H7 (cell line): ENCODE measurements around the gene ADAMTS15. TPM values are rescaled to one million over a fixed set of nuclear protein-coding genes. Genes with fewer than 3 reads are reported as not detected.
A peak's percentile ranks its signal among the peaks of the same experiment; 100 is the strongest.

Experiments used
- DNase-seq: peaks from one replicate; pipeline ENCODE4 v3.0.0; 2012
- H3K27me3 ChIP-seq: 2 replicates; pipeline ENCODE4 v1.6.0; 2011; ENCODE audit warnings: mild to moderate bottlenecking, low read length; ENCODE audit not compliant: control insufficient read depth, insufficient read depth
- H3K36me3 ChIP-seq: replicated peaks from 2 replicates; pipeline ENCODE4 v1.5.1; 2011; ENCODE audit warnings: low read length; ENCODE audit not compliant: control insufficient read depth, insufficient read depth
- H3K4me3 ChIP-seq: 2 replicates; pipeline ENCODE4 v1.5.1; 2011; ENCODE audit warnings: low read depth, mild to moderate bottlenecking, control low read depth, low read length, moderate library complexity; ENCODE audit not compliant: insufficient read depth
- total RNA-seq: library from RNA; depleted of rRNA; stranded (reverse); fragments of >200 nt; shearing (Covaris generic); gene quantifications from 2 replicates; pipeline ENCODE4 v1.2.3, GENCODE V29; 2014

ADAMTS15 gene
- total RNA-seq, 1 experiment from 2014 or later = 1.1 TPM

DNA sequence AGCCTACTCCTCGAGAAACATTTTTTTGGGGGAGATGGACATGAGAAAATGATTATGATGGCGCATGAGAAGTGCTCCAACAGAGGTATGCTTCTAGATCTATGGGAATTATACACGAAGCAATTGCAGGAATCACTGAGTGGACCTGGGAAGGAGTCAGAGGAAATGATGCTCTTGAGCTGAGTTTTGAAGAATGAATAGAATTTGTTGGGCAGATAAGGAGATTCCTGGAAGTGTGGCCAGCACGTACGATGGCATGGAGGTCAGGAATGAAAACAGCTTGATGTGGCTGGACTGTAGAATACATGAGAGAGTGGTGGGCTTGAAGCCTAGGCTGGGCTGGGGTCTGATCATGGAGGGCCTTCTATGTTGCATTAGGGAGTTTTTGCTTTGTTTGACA, 31.7 kb downstream of the ADAMTS15 start:
- H3K36me3 ChIP-seq = no peaks in the 10 kb centered on the region
- DNase-seq = no peak
- H3K4me3 ChIP-seq = no peak overlapping the region
- no peaks in the 10 kb centered on the region for H3K27me3 ChIP-seq

DNA sequence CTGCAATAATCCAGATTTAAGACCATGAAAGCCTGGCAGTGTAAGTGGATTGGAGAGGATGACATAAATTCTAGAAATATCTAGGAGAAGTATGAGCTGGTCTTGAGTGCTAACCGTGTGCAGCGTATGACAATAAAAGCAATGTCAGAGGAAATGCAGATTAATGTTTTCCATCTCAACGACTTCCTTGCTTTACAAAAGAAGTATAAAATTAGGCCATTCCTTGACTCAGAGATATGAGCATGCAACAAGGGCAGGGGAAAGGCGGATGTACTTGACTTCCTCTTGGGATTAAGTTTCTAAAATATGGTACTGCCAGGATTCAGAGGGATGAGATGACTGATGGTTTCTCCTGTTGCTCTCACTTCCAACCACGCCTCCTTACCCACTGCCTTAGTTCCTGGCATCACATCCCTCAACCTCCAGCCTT, 32.3 kb downstream of the ADAMTS15 start:
- DNase-seq = no peak

DNA sequence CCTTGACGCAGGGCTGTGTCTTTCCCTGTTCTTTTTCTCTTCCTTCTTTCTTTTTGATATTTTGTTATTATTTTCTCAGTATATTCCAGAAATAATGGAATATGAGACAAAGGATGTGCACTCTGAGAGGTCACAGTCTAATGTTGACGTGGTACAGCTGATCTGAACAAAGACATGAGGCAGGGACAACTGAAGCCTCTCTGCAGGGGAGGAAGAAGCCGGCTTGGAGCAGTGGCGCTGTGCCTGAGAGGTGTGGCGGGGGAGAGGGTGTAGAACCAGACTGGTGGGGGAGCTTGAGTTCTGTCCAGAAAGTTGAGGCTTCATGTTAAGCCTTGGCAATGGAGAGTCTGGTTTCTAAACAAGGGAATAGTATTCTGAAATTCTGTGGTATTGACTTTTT, 34.7 kb downstream of the ADAMTS15 start:
- Histone ChIP-seq H3K27me3 (no peaks in the 10 kb centered on the region), H3K36me3 (no peaks in the 10 kb centered on the region), H3K4me3 (no peak overlapping the region)
- peak; percentile 35 for DNase-seq

More for the DNA sequence above, 32.3 kb downstream of the ADAMTS15 start:
- Histone ChIP-seq H3K4me3 (no peak overlapping the region), H3K27me3 (no peaks in the 10 kb centered on the region), H3K36me3 (no peaks in the 10 kb centered on the region)

- Histone ChIP-seq H3K36me3 (no peaks in the 10 kb centered on the region), H3K27me3 (no peaks in the 10 kb centered on the region), H3K4me3 (no peak overlapping the region)
- no peak for DNase-seq
These were observed 37.5 kb downstream of the ADAMTS15 start for GRCh38 chr11:130485983-130486382.

DNA sequence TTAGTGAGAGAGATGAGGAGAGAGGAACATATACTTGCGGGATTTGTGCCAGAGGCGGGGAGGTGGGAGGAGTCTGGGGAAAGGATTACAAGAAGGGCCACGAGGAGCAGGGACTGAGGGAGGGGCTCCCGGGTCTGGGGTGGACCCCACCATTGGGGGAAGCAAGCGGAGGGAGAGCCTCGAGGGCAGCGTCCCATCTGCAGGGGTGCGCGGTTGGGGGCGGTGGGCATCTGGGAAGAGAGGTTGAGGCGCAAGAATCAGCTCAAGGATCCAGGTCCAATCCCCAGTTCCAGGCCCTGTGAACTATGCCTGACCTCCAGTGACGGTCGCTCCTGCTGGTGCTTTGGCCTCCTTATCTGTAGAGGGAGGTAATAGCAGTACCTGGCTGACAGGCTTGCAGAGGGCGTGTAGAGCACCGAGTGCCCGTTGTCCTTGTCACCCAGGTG, 38.0 kb downstream of the ADAMTS15 start:
- no peaks in the 10 kb centered on the region for H3K36me3 ChIP-seq
- no peaks in the 10 kb centered on the region for H3K27me3 ChIP-seq
- peak; percentile 48 for DNase-seq
- no peak overlapping the region for H3K4me3 ChIP-seq

- no peak for DNase-seq
- Histone ChIP-seq H3K27me3 (no peaks in the 10 kb centered on the region), H3K36me3 (no peaks in the 10 kb centered on the region), H3K4me3 (no peak overlapping the region)
These were observed 38.8 kb downstream of the ADAMTS15 start for GRCh38 chr11:130486987-130487923.

GRCh38 chr11:130487924-130488815, 39.7 kb downstream of the ADAMTS15 start:
- no peak for DNase-seq
- Histone ChIP-seq H3K4me3 (no peak overlapping the region), H3K27me3 (no peaks in the 10 kb centered on the region), H3K36me3 (no peaks in the 10 kb centered on the region)

DNA sequence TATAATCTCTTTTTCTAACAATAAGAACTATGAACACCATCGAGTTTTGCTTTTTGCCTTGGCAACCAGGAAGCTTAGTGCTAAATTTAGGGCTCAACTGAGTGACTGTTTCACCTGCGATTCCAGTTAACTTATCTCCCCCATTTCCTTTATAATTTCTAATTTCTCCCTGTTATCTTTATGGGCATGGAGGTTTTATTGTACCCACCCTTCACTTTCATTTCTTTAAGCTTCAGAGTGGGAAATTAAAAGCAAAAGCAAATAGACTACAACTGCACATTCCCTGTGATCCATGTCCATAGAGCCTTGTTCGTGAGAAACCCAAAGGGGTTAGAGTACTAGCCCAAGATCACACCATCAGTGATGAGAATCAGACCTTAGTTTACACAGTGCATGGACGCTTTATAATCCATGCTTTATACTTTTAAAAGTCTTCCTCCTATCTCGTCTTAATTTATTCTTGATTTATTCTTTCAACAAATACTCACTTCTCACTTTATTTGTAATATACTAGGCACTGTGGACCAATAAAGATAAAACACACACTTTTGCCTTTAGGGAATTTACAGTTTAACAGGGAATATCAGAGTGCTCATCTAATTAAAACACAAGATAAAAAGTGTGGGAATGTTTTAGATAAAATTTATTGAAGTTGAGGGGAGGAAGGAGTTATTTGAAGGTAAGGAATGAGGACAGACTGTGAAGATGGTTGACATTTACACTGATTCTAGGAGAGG, 40.6 kb downstream of the ADAMTS15 start:
- no peak for DNase-seq
- H3K27me3 ChIP-seq = no peaks in the 10 kb centered on the region
- H3K36me3 ChIP-seq = no peaks in the 10 kb centered on the region
- H3K4me3 ChIP-seq = no peak overlapping the region

DNA sequence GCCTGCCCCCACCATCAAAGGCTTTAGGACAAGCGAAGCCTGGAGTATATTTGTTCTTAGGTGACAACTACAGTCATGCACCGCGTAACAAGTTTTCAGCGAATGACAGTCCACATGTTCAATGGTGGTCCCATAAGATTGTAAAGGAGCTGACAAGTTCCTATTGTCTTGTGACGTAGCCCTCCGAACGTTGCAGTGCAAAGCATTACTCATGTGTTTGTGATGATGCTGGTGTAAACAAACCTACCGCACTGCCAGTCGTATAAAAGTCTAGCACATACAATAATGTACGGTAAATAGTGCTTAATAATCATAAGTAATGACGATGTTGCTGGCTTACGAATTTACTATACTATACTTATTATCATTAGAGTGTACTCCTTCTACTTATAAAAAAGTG, 41.3 kb downstream of the ADAMTS15 start:
- Histone ChIP-seq H3K4me3 (no peak overlapping the region), H3K27me3 (no peaks in the 10 kb centered on the region), H3K36me3 (no peaks in the 10 kb centered on the region)
- no peak for DNase-seq

DNA sequence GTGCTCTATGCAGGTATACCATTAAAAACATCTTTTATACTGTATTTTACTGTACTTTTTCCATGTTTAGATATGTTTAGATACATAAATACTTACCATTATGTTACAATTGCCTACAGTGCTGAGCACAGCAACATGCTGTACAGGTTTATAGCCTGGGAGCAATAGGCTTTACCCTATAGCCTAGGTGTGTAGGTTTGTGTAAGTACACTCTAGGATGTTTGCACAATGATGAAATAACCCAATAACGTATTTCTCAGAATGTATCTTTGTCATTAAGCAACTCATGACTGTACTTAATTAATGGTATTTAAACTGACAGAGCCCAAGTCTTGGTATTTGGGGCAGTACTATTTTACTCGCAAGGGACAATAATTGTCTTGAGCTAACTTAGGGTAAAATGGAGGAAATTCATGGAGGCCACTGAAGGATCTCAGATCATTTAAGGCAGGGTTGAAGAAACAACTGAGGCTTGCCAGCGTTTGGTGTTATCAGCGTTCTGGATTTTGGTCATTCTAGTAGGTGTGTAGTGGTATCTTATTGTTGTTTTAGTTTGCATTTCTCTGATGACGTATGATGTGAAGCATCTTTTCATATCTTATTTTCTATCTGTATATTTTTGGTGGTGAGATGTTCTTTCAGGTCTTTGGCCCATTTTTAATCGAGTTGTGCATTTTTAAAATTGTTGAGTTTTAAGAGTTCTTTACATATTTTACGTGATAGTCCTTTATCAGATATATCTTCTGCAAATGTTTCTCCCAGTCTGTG, 42.4 kb downstream of the ADAMTS15 start:
- no peak for DNase-seq
- Histone ChIP-seq H3K36me3 (no peaks in the 10 kb centered on the region), H3K27me3 (no peaks in the 10 kb centered on the region), H3K4me3 (no peak overlapping the region)

DNA sequence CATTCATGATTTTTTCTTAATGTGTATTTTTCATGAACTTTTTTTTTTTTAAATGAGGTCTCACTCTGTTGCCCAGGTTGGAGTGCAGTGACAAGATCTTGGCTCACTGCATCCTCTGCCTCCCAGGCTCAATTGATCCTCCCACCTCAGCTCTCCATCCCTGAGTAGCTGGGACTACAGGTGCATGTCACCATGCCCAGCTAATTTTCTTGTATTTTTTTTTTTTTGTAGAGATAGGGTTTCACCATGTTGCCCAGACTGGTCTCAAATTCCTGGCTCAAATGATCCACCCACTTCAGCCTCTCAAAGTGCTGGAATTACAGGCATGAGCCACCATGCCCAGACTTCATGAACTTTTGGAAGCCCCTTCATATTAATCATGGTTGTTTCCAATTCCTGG, 49.7 kb downstream of the ADAMTS15 start:
- Histone ChIP-seq H3K36me3 (no peaks in the 10 kb centered on the region), H3K27me3 (no peaks in the 10 kb centered on the region), H3K4me3 (no peak overlapping the region)
- no peak for DNase-seq

GRCh38 chr11:130499828-130500227, 51.4 kb downstream of the ADAMTS15 start:
- DNase-seq = no peak
- no peak overlapping the region for H3K4me3 ChIP-seq

GRCh38 chr11:130504317-130504716, 55.9 kb downstream of the ADAMTS15 start:
- H3K36me3 ChIP-seq = no peaks in the 10 kb centered on the region
- no peak for DNase-seq
- no peaks in the 10 kb centered on the region for H3K27me3 ChIP-seq
- no peak overlapping the region for H3K4me3 ChIP-seq

More at GRCh38 chr11:130499828-130500227, 51.4 kb downstream of the ADAMTS15 start:
- Histone ChIP-seq H3K36me3 (no peaks in the 10 kb centered on the region), H3K27me3 (no peaks in the 10 kb centered on the region)
